ENCODE data around the gene UBN2.

Gene UBN2

DNA sequence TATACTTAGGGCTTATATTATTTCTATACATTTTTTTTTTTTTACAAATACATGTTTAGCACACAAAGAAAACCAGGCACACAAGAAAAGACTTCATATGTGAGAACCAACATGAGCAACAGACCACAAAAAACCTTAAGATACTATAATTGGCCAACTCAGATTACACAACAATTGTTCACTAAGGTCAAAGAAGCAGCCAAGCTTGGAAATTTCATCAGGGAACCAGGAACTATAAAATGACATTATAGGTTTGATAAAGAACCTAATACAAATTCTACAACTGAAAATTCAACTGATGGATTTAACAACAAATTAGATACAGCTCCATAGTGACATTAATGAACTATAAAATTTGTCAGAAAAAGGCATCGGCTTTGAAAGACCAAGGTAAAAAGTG lies 124.3 kb downstream of the UBN2 start:
- no peak overlapping the region for H3K4me3 ChIP-seq (ENCODE audit: low read length)
- peak; percentile 36 for DNase-seq (ENCODE audit: low read depth)
- TF ChIP-seq, protein P1, sequence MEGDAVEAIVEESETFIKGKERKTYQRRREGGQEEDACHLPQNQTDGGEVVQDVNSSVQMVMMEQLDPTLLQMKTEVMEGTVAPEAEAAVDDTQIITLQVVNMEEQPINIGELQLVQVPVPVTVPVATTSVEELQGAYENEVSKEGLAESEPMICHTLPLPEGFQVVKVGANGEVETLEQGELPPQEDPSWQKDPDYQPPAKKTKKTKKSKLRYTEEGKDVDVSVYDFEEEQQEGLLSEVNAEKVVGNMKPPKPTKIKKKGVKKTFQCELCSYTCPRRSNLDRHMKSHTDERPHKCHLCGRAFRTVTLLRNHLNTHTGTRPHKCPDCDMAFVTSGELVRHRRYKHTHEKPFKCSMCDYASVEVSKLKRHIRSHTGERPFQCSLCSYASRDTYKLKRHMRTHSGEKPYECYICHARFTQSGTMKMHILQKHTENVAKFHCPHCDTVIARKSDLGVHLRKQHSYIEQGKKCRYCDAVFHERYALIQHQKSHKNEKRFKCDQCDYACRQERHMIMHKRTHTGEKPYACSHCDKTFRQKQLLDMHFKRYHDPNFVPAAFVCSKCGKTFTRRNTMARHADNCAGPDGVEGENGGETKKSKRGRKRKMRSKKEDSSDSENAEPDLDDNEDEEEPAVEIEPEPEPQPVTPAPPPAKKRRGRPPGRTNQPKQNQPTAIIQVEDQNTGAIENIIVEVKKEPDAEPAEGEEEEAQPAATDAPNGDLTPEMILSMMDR (conservative IDR thresholded peaks at IDR 0.05; ENCODE audit: low read length) = no peak
